Right atrium auricular region (tissue), 2 donors: ENCODE data around the gene NANS. TPM values are rescaled to one million over a fixed set of nuclear protein-coding genes. Genes with fewer than 3 reads are reported as not detected.

Experiments
- DNase-seq: peaks from one replicate; pipeline ENCODE4 v3.0.0-alpha.2; 2019; ENCODE audit warnings: low spot score
- H3K27ac ChIP-seq, 2 donors: fragments of 200-600 bp; sonication (generic); 1 replicate in 1 of 2; 2 replicates in 1 of 2; pipeline ENCODE4 v1.5.1; 2016 to 2019
- H3K27me3 ChIP-seq, 2 donors: fragments of 200-600 bp; sonication (generic); one replicate each; pipeline versions ENCODE4 v1.5.1 to v1.6.0; 2017 to 2019
- H3K36me3 ChIP-seq: fragments of 200-600 bp; sonication (generic); one replicate; pipeline ENCODE4 v1.5.1; 2016
- H3K4me1 ChIP-seq, 2 donors: fragments of 200-600 bp; sonication (generic); one replicate each; pipeline versions ENCODE4 v1.5.1 to v1.6.0; 2017 to 2019
- H3K4me3 ChIP-seq, 2 donors: fragments of 200-600 bp; sonication (generic); 1 replicate in 1 of 2; 2 replicates in 1 of 2; pipeline ENCODE4 v1.5.1; 2017 to 2019; ENCODE audit warnings: mild to moderate bottlenecking in 1 of 2, moderate library complexity in 1 of 2
- H3K9me3 ChIP-seq, 2 donors: fragments of 200-600 bp; sonication (generic); one replicate each; pipeline ENCODE4 v1.5.1; 2019
- CTCF ChIP-seq, 2 donors: fragments of 200-600 bp; sonication (generic); IDR thresholded peaks; one replicate each; pipeline ENCODE4 v1.5.1; 2019; ENCODE audit warnings: antibody characterized with exemption in 2 of 2
- total RNA-seq, 2 donors: library from RNA; depleted of rRNA; stranded (reverse); fragments of >200 nt; gene quantifications; one replicate each; pipeline ENCODE4 v1.1.0, GENCODE V29; 2016

NANS gene
- total RNA-seq, 2 donors from 2014 or later, result 27.4 to 35.5 TPM

- DNase-seq, result no peak
- Histone ChIP-seq H3K9me3 (no peaks in the 10 kb centered on the region), H3K36me3 (no peaks in the 10 kb centered on the region), H3K4me1 (peaks cover 0 to 13% of the 10 kb centered on the region in 2 donors), H3K27ac (no peak overlapping the region), H3K27me3 (no peaks in the 10 kb centered on the region), H3K4me3 (no peak overlapping the region)
- TF ChIP-seq CTCF (IDR thresholded peaks at IDR 0.05), result no peak
Measured at GRCh38 chr9:98040212-98040611, 16.3 kb upstream of the NANS start.

- Histone ChIP-seq H3K4me3 (no peak overlapping the region), H3K36me3 (no peaks in the 10 kb centered on the region), H3K9me3 (no peaks in the 10 kb centered on the region), H3K27ac (no peak overlapping the region), H3K27me3 (no peaks in the 10 kb centered on the region), H3K4me1 (no peaks in the 10 kb centered on the region)
- TF ChIP-seq CTCF (IDR thresholded peaks at IDR 0.05), result no peak
- no peak for DNase-seq
Measured at GRCh38 chr9:98043915-98044314, 12.6 kb upstream of the NANS start.

GRCh38 chr9:98045234-98046179 lies 11.0 kb upstream of the NANS start:
- DNase-seq, result no peak
- Histone ChIP-seq H3K27me3 (no peaks in the 10 kb centered on the region), H3K9me3 (no peaks in the 10 kb centered on the region), H3K36me3 (no peaks in the 10 kb centered on the region), H3K4me1 (no peaks in the 10 kb centered on the region), H3K27ac (no peak overlapping the region), H3K4me3 (no peak overlapping the region)
- no peak for TF ChIP-seq CTCF (IDR thresholded peaks at IDR 0.05)

- Histone ChIP-seq H3K4me1 (no peaks in the 10 kb centered on the region), H3K27me3 (no peaks in the 10 kb centered on the region), H3K9me3 (no peaks in the 10 kb centered on the region), H3K27ac (no peak overlapping the region), H3K36me3 (no peaks in the 10 kb centered on the region), H3K4me3 (no peak overlapping the region)
- no peak for TF ChIP-seq CTCF (IDR thresholded peaks at IDR 0.05)
- DNase-seq, result no peak
Measured at GRCh38 chr9:98046180-98046543, 10.4 kb upstream of the NANS start.

- Histone ChIP-seq H3K4me3 (no peak overlapping the region), H3K36me3 (no peaks in the 10 kb centered on the region), H3K27me3 (no peaks in the 10 kb centered on the region), H3K9me3 (no peaks in the 10 kb centered on the region), H3K4me1 (no peaks in the 10 kb centered on the region), H3K27ac (no peak overlapping the region)
- TF ChIP-seq CTCF (IDR thresholded peaks at IDR 0.05), result no peak
- DNase-seq, result no peak
Measured at GRCh38 chr9:98047002-98047401, 9.5 kb upstream of the NANS start.
